HUES48 (cell line): ENCODE measurements around the gene RNF41.

Experiments used
- H3K27ac ChIP-seq: one replicate; pipeline ENCODE4 v1.7.0; 2013; ENCODE audit warnings: low read depth, low read length, inconsistent platforms
- H3K27me3 ChIP-seq: 2 replicates; pipeline ENCODE4 v1.6.1; 2013; ENCODE audit warnings: mild to moderate bottlenecking, low read length; ENCODE audit not compliant: control insufficient read depth, insufficient read depth
- H3K36me3 ChIP-seq: 2 replicates; pipeline ENCODE4 v1.6.1; 2013; ENCODE audit warnings: low read length; ENCODE audit not compliant: control insufficient read depth, insufficient read depth
- H3K4me1 ChIP-seq: 2 replicates; pipeline ENCODE4 v1.6.1; 2013; ENCODE audit warnings: mild to moderate bottlenecking, low read length; ENCODE audit not compliant: control insufficient read depth, insufficient read depth
- H3K4me3 ChIP-seq: 2 replicates; pipeline ENCODE4 v1.5.1; 2013; ENCODE audit warnings: mild to moderate bottlenecking, low read depth, low read length
- H3K9ac ChIP-seq: 2 replicates; pipeline ENCODE4 v1.6.1; 2013; ENCODE audit warnings: mild to moderate bottlenecking, low read depth, low read length, moderate library complexity
- H3K9me3 ChIP-seq: 2 replicates; pipeline ENCODE4 v1.6.1; 2013; ENCODE audit warnings: low read length; ENCODE audit not compliant: control insufficient read depth, insufficient read depth

The RNF41 gene

DNA sequence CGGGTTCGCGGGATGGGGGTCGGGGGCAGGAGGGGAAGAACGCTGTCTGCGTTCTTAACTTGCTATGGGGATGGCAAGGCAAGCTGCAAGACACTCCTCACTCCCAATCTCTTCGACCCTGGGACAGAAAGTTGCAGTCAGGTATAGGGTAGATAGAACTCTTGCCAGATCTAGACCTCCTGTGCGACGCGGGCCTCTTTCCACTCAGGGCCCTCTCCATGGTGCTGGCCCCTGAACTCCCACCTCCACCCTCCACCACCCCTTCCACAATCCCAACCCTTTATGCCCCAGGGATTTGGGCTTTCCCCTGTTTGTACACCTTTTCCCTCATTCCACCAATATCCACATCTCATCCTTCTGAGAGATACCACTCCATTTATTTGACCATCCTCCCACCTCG, 3.2 kb upstream of the RNF41 start:
- Histone ChIP-seq H3K36me3 (peaks cover 9% of the 10 kb centered on the region), H3K4me1 (peaks cover 20% of the 10 kb centered on the region), H3K4me3 (peak overlapping the region; percentile 73), H3K27ac (no peak overlapping the region), H3K9me3 (no peaks in the 10 kb centered on the region), H3K27me3 (no peaks in the 10 kb centered on the region), H3K9ac (no peak overlapping the region; the same call in 1 of the 2 replicates)

DNA sequence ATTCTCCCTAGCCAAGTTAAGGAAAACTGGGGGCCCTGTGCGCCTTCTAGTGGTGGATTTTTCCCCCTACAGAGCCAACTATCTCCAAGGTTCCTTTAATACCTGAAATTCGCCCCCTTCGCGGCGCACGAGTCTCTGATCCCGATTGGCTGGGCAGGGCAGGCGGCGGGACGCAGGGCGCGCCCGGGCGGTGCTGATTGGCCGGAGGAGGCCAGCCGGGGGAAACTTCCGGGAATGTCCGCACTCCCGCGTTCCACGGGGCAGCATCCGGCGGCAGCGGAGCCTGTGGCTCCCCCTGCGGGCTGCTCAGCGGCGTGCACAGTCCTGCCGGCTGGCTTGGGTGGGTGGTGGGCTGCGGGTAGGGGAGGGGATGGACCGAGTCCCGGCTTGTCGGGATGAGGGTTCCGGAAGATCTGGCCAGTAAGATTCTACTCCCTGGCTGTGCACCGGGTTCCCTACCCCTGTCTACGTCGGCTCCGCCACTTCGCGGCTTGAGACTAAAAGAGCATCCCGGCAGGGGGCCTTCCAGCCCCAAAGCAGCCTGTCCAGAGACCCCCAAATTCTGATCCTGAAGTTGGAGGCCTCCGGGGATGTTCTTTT, 2.5 kb upstream of the RNF41 start, which contains the start of gene NABP2:
TSS of gene NABP2 (plus strand) at position 241 of the 600 bp plus-strand sequence. CDS start 515 bp downstream, outside the sequence.
- no peaks in the 10 kb centered on the region for H3K9me3 ChIP-seq
- H3K27me3 ChIP-seq: no peaks in the 10 kb centered on the region
- H3K4me1 ChIP-seq: peaks cover 20% of the 10 kb centered on the region
- H3K4me3 ChIP-seq: peak within 1 kb of the TSS; percentile 73
- peaks cover 9% of the 10 kb centered on the region for H3K36me3 ChIP-seq
- H3K27ac ChIP-seq: peak within 1 kb of the TSS; percentile 86
- peak within 1 kb of the TSS; percentile 58; the same call in 1 of the 2 replicates for H3K9ac ChIP-seq

DNA sequence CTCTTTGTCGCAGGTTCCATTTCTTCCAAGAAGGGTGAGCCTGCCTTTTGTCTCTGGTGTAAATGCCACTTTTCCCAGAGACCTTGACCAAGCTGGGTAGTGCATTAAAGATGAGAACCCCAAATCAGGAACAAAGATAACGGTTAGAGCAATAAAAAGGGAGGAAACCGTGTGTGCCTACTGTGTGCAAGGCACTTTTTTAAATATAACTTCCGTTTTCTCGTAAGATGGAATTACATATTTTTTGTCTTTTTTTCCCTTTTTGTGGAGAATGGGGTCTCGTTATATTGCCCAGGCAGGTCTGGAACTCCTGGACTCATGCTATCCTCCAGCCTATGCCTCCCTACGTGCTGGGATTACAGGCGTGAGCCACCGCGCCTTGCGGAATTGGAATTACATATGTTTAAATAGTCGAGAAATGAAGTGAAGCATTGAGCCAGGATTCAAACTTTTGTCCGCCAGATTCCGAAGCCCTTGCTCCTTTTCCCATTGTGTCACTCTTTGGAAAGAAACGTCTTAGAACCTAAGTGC, 1.9 kb upstream of the RNF41 start:
- Histone ChIP-seq H3K4me1 (peaks cover 20% of the 10 kb centered on the region), H3K27ac (peak overlapping the region; percentile 86), H3K9me3 (no peaks in the 10 kb centered on the region), H3K4me3 (peak overlapping the region; percentile 53), H3K27me3 (no peaks in the 10 kb centered on the region), H3K36me3 (peaks cover 9% of the 10 kb centered on the region), H3K9ac (peak overlapping the region; percentile 58; the same call in 1 of the 2 replicates)

DNA sequence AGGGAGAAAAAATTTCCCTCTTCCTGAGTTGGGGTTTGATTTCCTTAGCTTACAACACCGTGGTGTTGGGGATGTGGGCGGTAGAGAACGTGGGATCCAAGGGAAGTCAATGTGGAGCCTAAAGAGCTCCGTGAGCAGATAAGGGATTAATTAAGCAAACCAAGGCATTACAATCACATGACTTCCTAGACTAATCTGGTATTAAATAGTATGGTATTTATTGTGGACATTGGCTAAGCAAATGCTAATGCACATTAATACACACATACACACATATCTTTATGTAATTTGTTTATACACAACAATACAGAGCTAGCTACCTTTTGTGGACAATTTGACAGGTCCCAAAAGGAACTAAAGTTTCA, 791 bp upstream of the RNF41 start:
- Histone ChIP-seq H3K4me3 (peak overlapping the region; percentile 85), H3K27ac (peak overlapping the region; percentile 99), H3K27me3 (no peaks in the 10 kb centered on the region), H3K9ac (peak overlapping the region; percentile 77), H3K36me3 (peaks cover 11% of the 10 kb centered on the region), H3K9me3 (no peaks in the 10 kb centered on the region), H3K4me1 (peaks cover 20% of the 10 kb centered on the region)

DNA sequence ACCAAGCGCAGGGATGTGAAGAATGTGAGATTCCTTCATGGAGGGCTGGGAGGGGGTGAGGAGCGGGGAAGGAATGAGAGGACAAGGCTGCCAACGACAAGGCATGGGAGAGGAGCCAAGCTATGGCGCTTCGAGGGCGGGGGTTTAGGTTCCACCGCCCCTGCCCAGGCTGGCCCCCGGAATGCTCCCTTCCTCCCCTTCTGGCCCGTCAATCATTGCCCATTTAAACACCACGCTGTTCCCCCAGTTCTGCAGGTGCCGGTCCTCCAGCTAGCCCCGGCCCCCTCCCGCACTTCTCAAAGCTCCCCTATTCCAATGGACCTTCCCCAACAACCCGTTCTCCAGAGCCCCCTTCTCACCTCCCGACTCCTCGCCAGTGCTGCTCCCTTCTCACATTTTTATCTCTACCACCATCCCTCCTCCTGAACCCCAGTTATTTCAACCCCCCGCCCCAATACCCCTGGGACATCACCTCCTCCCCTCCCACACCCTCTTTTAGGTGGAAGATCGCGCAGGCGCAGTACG, 428 bp downstream of the RNF41 start:
- Histone ChIP-seq H3K36me3 (peaks cover 13% of the 10 kb centered on the region), H3K4me3 (peak overlapping the region; percentile 85), H3K9me3 (no peaks in the 10 kb centered on the region), H3K27me3 (no peaks in the 10 kb centered on the region), H3K4me1 (peaks cover 20% of the 10 kb centered on the region), H3K27ac (peak overlapping the region; percentile 99), H3K9ac (peak overlapping the region; percentile 77)

DNA sequence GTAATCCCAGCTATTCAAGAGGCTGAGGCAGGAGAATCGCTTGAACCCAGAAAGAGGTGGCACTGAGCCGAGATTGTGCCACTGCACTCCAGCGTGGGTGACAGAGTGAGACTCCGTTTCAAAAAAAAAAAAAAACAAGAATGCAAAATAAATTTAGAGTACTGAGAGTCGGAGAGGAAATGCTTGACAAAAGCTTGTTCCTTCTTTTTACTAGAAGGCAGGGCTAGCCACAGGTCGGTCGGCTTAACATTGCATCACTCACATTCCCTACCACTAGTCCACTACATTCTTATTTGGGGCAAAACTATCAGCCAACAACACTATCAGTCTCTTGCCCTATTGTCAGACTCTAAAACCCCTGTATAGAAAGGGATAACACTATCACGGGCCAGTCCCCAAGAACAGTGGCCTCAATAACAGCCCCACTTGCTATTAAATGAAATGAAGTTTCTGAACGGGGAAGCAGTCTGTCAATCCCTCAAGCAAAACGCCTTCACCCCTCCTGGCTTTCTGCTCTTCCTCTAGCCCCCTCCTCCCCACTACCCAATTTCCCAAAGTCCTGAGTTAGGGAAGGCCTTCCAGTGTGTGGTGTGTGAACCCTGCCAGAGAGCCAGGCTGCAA, 1.0 kb downstream of the RNF41 start:
- Histone ChIP-seq H3K9me3 (no peaks in the 10 kb centered on the region), H3K27ac (peak overlapping the region; percentile 99), H3K9ac (peak overlapping the region; percentile 77), H3K36me3 (peaks cover 13% of the 10 kb centered on the region), H3K4me3 (peak overlapping the region; percentile 85), H3K4me1 (peaks cover 20% of the 10 kb centered on the region), H3K27me3 (no peaks in the 10 kb centered on the region)

DNA sequence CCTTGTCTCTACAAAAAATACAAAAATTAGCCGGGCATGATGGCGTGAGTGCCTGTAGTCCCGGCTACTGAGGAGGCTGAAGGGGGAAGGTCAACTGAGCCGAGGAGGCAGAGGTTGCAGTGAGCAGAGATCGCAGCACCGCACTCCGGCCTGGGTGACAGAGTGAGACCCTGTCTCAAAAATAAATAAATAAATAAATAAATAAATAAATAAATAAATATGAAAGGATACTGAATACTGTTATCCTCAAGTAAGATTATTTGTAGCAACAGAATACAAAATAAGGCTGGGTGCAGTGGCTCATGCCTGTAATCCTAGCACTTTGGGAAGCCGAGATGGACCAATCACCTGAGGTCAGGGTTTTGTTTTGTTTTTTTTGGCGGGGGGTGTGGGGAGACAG, 1.9 kb downstream of the RNF41 start:
- H3K4me3 ChIP-seq: no peak overlapping the region

DNA sequence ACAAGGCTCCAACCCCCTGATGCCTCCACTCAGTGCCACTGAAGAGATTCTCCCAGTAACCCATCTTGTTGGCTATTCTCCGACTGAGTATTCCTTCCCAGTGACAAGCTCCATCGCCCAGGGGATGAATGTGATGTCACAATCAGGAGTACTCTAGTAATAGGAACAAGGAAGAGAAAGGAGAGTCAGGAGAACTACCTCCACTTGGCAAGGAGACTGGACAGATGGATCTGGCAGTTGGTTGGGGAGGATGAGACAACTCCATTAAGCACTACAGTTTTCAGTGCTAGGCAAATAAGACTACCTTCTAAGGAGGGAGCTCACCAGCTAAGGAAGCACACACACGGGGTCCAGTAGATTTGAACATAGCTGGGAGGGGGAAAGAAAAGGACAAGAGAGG, 5.3 kb downstream of the RNF41 start:
- Histone ChIP-seq H3K27me3 (no peaks in the 10 kb centered on the region), H3K4me1 (peaks cover 4% of the 10 kb centered on the region; the same call in 1 of the 2 replicates), H3K9me3 (no peaks in the 10 kb centered on the region), H3K9ac (no peak overlapping the region), H3K36me3 (peaks cover 52% of the 10 kb centered on the region), H3K4me3 (no peak overlapping the region), H3K27ac (no peak overlapping the region)

More for the DNA sequence above, 1.9 kb downstream of the RNF41 start:
- Histone ChIP-seq H3K9ac (no peak overlapping the region), H3K4me1 (peaks cover 20% of the 10 kb centered on the region), H3K27me3 (no peaks in the 10 kb centered on the region), H3K36me3 (peaks cover 21% of the 10 kb centered on the region), H3K9me3 (no peaks in the 10 kb centered on the region), H3K27ac (no peak overlapping the region)

DNA sequence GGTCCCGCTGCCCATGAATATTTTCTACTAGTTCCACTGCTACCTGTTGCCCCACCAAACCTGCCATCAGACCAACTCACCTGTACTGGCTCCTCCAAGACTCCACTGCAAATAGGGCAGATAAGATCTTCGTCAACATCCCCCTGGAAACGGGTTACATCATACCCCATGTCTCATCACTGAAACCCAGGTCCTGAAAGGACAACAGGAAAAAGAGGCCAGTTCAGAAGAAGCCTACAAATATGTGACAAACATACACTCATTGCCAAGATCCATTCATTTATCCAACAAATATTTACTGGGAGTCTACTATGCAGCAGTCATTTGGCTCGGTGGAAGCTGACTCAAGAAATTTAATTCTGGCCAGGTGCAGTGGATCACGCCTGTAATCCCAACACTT, 7.8 kb downstream of the RNF41 start:
- Histone ChIP-seq H3K36me3 (peaks cover 74% of the 10 kb centered on the region), H3K27me3 (no peaks in the 10 kb centered on the region), H3K9ac (no peak overlapping the region), H3K4me3 (no peak overlapping the region), H3K4me1 (no peaks in the 10 kb centered on the region), H3K9me3 (no peaks in the 10 kb centered on the region), H3K27ac (no peak overlapping the region)

DNA sequence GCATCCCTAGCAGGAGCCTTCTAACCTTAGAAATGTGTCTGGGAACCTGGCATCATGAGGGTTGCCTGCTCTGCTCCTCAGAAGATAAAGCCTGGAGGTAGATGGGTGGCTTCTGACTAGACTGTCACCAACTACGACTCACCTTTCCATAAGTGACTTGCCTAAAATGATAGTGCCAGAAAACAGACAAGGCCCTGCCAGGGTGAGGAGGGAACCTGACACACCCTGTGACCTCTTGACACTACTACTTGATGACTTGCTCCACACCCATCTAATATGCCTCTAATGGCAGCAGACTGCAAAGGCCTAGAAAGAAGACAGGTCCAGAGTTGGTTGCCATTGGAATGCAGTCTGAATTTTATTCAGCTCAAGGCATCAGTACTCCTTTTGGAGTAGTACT, 9.4 kb downstream of the RNF41 start:
- Histone ChIP-seq H3K9ac (no peak overlapping the region), H3K4me1 (no peaks in the 10 kb centered on the region), H3K9me3 (no peaks in the 10 kb centered on the region), H3K36me3 (peaks cover 80% of the 10 kb centered on the region), H3K27ac (no peak overlapping the region), H3K4me3 (no peak overlapping the region), H3K27me3 (no peaks in the 10 kb centered on the region)

DNA sequence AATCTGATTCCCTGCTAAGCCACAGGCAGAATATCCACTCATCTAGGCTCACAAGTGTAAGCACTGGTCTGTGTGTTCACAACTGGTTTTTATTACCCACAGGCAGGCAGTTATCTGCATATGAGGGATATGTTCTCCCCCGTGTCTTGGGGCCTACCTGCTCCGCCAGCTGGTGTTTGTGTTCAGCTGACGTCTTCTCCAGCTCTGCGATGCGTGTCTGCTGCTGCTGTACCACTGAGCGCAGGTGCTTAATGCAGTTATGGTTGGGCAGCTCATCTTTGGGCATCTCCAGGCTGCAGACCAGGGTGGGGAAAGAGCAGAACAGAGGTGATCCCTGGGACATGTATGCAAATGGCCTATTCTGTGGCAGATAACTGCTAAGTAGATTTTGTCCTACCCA, 13.7 kb downstream of the RNF41 start:
- Histone ChIP-seq H3K27ac (no peak overlapping the region), H3K36me3 (peaks cover 79% of the 10 kb centered on the region)

More for the DNA sequence above, 13.7 kb downstream of the RNF41 start:
- no peaks in the 10 kb centered on the region for H3K9me3 ChIP-seq
- no peaks in the 10 kb centered on the region for H3K27me3 ChIP-seq
- no peak overlapping the region for H3K4me3 ChIP-seq
- no peak overlapping the region for H3K9ac ChIP-seq
- no peaks in the 10 kb centered on the region for H3K4me1 ChIP-seq
